Lower leg skin (tissue), 3 donors: Measurements from ENCODE around the gene GPSM1.

Experiments used
- POLR2A ChIP-seq, 2 donors: fragments of 450-650 bp; IDR thresholded peaks; one replicate each; pipeline ENCODE4 v1.6.1; 2016 to 2017; ENCODE audit warnings: antibody characterized with exemption in 2 of 2, mild to moderate bottlenecking in 1 of 2, moderate library complexity in 1 of 2
- TF ChIP-seq, protein P1 (sequence below), 3 donors: fragments of 450-650 bp; IDR thresholded peaks; one replicate each; pipeline ENCODE4 v1.5.1; 2016; ENCODE audit warnings: antibody characterized with exemption in 3 of 3, mild to moderate bottlenecking in 3 of 3, moderate library complexity in 2 of 3

GRCh38 chr9:136321561-136321960 is 5.8 kb upstream of the GPSM1 start:
- TF ChIP-seq, protein P1, sequence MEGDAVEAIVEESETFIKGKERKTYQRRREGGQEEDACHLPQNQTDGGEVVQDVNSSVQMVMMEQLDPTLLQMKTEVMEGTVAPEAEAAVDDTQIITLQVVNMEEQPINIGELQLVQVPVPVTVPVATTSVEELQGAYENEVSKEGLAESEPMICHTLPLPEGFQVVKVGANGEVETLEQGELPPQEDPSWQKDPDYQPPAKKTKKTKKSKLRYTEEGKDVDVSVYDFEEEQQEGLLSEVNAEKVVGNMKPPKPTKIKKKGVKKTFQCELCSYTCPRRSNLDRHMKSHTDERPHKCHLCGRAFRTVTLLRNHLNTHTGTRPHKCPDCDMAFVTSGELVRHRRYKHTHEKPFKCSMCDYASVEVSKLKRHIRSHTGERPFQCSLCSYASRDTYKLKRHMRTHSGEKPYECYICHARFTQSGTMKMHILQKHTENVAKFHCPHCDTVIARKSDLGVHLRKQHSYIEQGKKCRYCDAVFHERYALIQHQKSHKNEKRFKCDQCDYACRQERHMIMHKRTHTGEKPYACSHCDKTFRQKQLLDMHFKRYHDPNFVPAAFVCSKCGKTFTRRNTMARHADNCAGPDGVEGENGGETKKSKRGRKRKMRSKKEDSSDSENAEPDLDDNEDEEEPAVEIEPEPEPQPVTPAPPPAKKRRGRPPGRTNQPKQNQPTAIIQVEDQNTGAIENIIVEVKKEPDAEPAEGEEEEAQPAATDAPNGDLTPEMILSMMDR (IDR thresholded peaks at IDR 0.05), result no peak
- no peak for TF ChIP-seq POLR2A (IDR thresholded peaks at IDR 0.05)
